GM12892 (cell line): ENCODE results near the gene GADD45GIP1.

Source experiments
- POLR2A ChIP-seq: IDR thresholded peaks from 2 replicates; pipeline ENCODE4 v1.6.1; 2011; ENCODE audit warnings: low read depth, low read length, control low read depth
- POLR2AphosphoS5 ChIP-seq: IDR thresholded peaks from 2 replicates; pipeline ENCODE4 v1.6.1; 2011; ENCODE audit warnings: low read depth, low read length, control low read depth
- TAF1 ChIP-seq: IDR thresholded peaks from 2 replicates; pipeline ENCODE4 v1.6.1; 2011; ENCODE audit warnings: low read depth, mild to moderate bottlenecking, control low read depth, low read length, borderline replicate concordance

- TF ChIP-seq TAF1 (no peak), POLR2A (no peak), POLR2AphosphoS5 (no peak)
Observed at GRCh38 chr19:12992729-12993128, 35.7 kb upstream of the GADD45GIP1 start.
